Epidermal melanocyte (primary cell): ENCODE measurements around the gene EFCAB8.
A peak's percentile ranks its signal among the peaks of the same experiment; 100 is the strongest.
"Not testable (repeated sequence)": the region's sequence is repeated elsewhere in the genome, so short reads cannot be mapped to it uniquely, and the experiment has no call there.

ENCODE experiments used
- DNase-seq: peaks from one replicate; pipeline ENCODE4 v3.0.0; 2011; ENCODE audit warnings: low spot score; ENCODE audit not compliant: insufficient read length

EFCAB8 gene

GRCh38 chr20:32885952-32886351 is 27.2 kb downstream of the EFCAB8 start:
- DNase-seq = no peak

- DNase-seq = no peak
Measured at GRCh38 chr20:32886652-32887051, 27.9 kb downstream of the EFCAB8 start.

- DNase-seq = no peak
Measured at GRCh38 chr20:32887492-32887891, 28.8 kb downstream of the EFCAB8 start.

GRCh38 chr20:32888636-32889035 is 29.9 kb downstream of the EFCAB8 start:
- DNase-seq = no peak

GRCh38 chr20:32889281-32889680 is 30.6 kb downstream of the EFCAB8 start:
- DNase-seq = no peak

- DNase-seq = no peak
Measured at GRCh38 chr20:32891491-32891890, 32.8 kb downstream of the EFCAB8 start.

GRCh38 chr20:32891926-32892660 is 33.4 kb downstream of the EFCAB8 start:
- DNase-seq = no peak

- no peak for DNase-seq
Measured at GRCh38 chr20:32893263-32894025, 34.7 kb downstream of the EFCAB8 start.

- no peak for DNase-seq
Measured at GRCh38 chr20:32894026-32894483, 35.3 kb downstream of the EFCAB8 start.

- no peak for DNase-seq
Measured at GRCh38 chr20:32894711-32895355, 36.1 kb downstream of the EFCAB8 start.

- DNase-seq = no peak
Measured at GRCh38 chr20:32896521-32897280, 38.0 kb downstream of the EFCAB8 start.

- peak; percentile 93 for DNase-seq
Measured at GRCh38 chr20:32898729-32899128, 40.0 kb downstream of the EFCAB8 start.

- peak; percentile 66 for DNase-seq
Measured at GRCh38 chr20:32902456-32903420, 44.0 kb downstream of the EFCAB8 start.

GRCh38 chr20:32903666-32904175 is 45.0 kb downstream of the EFCAB8 start:
- no peak for DNase-seq

- not testable (repeated sequence) for DNase-seq
Measured at GRCh38 chr20:32904678-32905077, 46.0 kb downstream of the EFCAB8 start.

GRCh38 chr20:32906200-32906599 is 47.5 kb downstream of the EFCAB8 start:
- no peak for DNase-seq

GRCh38 chr20:32906871-32907495 is 48.3 kb downstream of the EFCAB8 start:
- DNase-seq = no peak

- DNase-seq = no peak
Measured at GRCh38 chr20:32907886-32908285, 49.2 kb downstream of the EFCAB8 start.
